Right lobe of liver (tissue), 4 donors: ENCODE results near the gene SYNE2.

Experiments used
- CTCF ChIP-seq, 4 donors: fragments of 200-600 bp in 3 of 4; fragments of 450-650 bp in 1 of 4; IDR thresholded peaks; one replicate each; pipeline versions ENCODE4 v1.5.1 to v1.8.0; 2016 to 2022; ENCODE audit warnings: antibody characterized with exemption in 4 of 4, mild to moderate bottlenecking in 2 of 4
- POLR2A ChIP-seq: fragments of 450-650 bp; IDR thresholded peaks from one replicate; pipeline ENCODE4 v1.6.1; 2017; ENCODE audit warnings: antibody characterized with exemption, mild to moderate bottlenecking
- donor health status: DM: no; HTN: no; CAD: no.
- donor health status: DM: no; HTN: no; CAD: no.
- donor health status: DM: no; HTN: yes; CAD: no.

GRCh38 chr14:64110802-64111201, 258.0 kb downstream of the SYNE2 start:
- TF ChIP-seq CTCF (IDR thresholded peaks at IDR 0.05) = no peak
- TF ChIP-seq POLR2A = no peak
